Thyroid gland (tissue), 4 donors: ENCODE results near the gene WDR26.
A peak's percentile ranks its signal among the peaks of the same experiment; 100 is the strongest.

ENCODE experiments used
- CTCF ChIP-seq, 6 experiments: fragments of 200-600 bp in 3 of 6; fragments of 450-650 bp in 3 of 6; sonication (generic) in 3 of 6; IDR thresholded peaks; one replicate each; pipeline ENCODE4 v1.5.1; 2016 to 2019; ENCODE audit warnings: antibody characterized with exemption in 6 of 6, mild to moderate bottlenecking in 2 of 6, inconsistent platforms in 1 of 6, moderate library complexity in 1 of 6
- POLR2A ChIP-seq, 2 donors: fragments of 450-650 bp; IDR thresholded peaks; one replicate each; pipeline ENCODE4 v1.6.1; 2017; ENCODE audit warnings: antibody characterized with exemption in 2 of 2, mild to moderate bottlenecking in 2 of 2, moderate library complexity in 1 of 2

GRCh38 chr1:224447251-224447650 lies 12.7 kb upstream of the WDR26 start:
- no peak for TF ChIP-seq CTCF (IDR thresholded peaks at IDR 0.05)
- peak in 1 of 2 donors; percentile 14 for TF ChIP-seq POLR2A (IDR thresholded peaks at IDR 0.05)
